ENCODE measurements around the gene SLIT1. TPM values are rescaled to one million over a fixed set of nuclear protein-coding genes. Genes with fewer than 3 reads are reported as not detected.

SLIT1 gene
- polyA plus RNA-seq, 1 donor from 2014 or later: 9.5 TPM

DNA sequence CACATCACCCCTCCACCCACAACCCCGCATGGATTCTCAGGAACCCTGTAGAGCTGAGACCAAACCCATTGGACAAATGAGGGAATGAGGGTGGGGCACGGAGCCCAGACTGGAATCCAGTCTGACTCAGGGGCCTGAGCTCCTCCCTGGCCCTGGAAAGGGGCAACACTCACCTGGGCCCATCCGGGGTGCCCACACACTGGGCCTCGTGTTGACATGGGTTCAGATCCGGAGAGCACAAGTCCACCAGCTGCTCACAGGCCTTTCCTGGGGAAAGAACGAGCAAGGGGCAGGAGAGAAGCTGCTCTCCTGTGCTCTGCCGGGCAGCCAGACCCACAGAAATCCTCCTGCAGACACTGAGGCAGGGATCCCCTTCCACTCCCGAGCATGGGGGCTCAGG lies 172.2 kb downstream of the SLIT1 start:
- no peak overlapping the region for H3K9ac ChIP-seq (ENCODE audit: low read length)
- H3K9me3 ChIP-seq (ENCODE audit: low read length): no peaks in the 10 kb centered on the region
- H3K9me2 ChIP-seq (ENCODE audit: insufficient read depth, low read length): no peaks in the 10 kb centered on the region
- no peaks in the 10 kb centered on the region for H3K27me3 ChIP-seq (ENCODE audit: insufficient read depth, low read depth, low read length)
- no peaks in the 10 kb centered on the region for H3K36me3 ChIP-seq (ENCODE audit: insufficient read depth, low read length)
- TF ChIP-seq EP300 (conservative IDR thresholded peaks at IDR 0.05; ENCODE audit: poor library complexity, severe bottlenecking): no peak
- H4K20me1 ChIP-seq (ENCODE audit: insufficient read depth): no peaks in the 10 kb centered on the region
- no peaks in the 10 kb centered on the region for H3F3A ChIP-seq (ENCODE audit: insufficient read depth, low read length, poor library complexity, severe bottlenecking)
- no peaks in the 10 kb centered on the region for H3K79me2 ChIP-seq (replicated peaks; ENCODE audit: insufficient read depth, low read length)
- no peak overlapping the region for H3K4me3 ChIP-seq (ENCODE audit: low read length)
- H3K4me2 ChIP-seq (ENCODE audit: low read length): no peak overlapping the region
- no peak overlapping the region for H2AFZ ChIP-seq (ENCODE audit: low read depth, low read length)
- no peak overlapping the region for H3K27ac ChIP-seq (ENCODE audit: low read length)

DNA sequence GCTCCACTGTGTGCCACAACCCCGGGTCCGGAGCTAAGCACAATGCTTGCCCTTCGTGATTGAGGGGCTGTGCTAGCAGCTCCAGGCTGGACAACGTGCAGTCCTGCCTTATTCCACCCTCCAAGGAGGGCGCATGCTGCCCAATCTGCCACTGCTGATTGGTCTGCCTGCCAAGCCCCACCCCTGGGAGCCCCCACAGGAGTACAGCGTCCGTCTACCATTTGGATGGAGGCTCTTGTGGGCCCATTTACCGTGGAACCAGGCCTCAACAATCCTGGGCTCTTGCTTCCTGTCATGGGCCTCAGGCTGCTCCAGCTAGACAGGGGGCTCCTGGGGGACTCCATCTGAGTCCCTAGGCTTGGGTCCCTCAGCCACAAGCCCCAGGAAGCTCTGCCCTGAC lies 173.3 kb downstream of the SLIT1 start:
- H2AFZ ChIP-seq (ENCODE audit: low read depth, low read length): no peak overlapping the region
- no peak for TF ChIP-seq POLR2AphosphoS5 (IDR thresholded peaks at IDR 0.05)
- TF ChIP-seq, protein P1, sequence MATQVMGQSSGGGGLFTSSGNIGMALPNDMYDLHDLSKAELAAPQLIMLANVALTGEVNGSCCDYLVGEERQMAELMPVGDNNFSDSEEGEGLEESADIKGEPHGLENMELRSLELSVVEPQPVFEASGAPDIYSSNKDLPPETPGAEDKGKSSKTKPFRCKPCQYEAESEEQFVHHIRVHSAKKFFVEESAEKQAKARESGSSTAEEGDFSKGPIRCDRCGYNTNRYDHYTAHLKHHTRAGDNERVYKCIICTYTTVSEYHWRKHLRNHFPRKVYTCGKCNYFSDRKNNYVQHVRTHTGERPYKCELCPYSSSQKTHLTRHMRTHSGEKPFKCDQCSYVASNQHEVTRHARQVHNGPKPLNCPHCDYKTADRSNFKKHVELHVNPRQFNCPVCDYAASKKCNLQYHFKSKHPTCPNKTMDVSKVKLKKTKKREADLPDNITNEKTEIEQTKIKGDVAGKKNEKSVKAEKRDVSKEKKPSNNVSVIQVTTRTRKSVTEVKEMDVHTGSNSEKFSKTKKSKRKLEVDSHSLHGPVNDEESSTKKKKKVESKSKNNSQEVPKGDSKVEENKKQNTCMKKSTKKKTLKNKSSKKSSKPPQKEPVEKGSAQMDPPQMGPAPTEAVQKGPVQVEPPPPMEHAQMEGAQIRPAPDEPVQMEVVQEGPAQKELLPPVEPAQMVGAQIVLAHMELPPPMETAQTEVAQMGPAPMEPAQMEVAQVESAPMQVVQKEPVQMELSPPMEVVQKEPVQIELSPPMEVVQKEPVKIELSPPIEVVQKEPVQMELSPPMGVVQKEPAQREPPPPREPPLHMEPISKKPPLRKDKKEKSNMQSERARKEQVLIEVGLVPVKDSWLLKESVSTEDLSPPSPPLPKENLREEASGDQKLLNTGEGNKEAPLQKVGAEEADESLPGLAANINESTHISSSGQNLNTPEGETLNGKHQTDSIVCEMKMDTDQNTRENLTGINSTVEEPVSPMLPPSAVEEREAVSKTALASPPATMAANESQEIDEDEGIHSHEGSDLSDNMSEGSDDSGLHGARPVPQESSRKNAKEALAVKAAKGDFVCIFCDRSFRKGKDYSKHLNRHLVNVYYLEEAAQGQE (IDR thresholded peaks at IDR 0.05; ENCODE audit: borderline replicate concordance): no peak
- TF ChIP-seq RAD21 (conservative IDR thresholded peaks at IDR 0.05): no peak
- TF ChIP-seq EP300 (conservative IDR thresholded peaks at IDR 0.05; ENCODE audit: poor library complexity, severe bottlenecking): no peak
- TF ChIP-seq, protein P2, sequence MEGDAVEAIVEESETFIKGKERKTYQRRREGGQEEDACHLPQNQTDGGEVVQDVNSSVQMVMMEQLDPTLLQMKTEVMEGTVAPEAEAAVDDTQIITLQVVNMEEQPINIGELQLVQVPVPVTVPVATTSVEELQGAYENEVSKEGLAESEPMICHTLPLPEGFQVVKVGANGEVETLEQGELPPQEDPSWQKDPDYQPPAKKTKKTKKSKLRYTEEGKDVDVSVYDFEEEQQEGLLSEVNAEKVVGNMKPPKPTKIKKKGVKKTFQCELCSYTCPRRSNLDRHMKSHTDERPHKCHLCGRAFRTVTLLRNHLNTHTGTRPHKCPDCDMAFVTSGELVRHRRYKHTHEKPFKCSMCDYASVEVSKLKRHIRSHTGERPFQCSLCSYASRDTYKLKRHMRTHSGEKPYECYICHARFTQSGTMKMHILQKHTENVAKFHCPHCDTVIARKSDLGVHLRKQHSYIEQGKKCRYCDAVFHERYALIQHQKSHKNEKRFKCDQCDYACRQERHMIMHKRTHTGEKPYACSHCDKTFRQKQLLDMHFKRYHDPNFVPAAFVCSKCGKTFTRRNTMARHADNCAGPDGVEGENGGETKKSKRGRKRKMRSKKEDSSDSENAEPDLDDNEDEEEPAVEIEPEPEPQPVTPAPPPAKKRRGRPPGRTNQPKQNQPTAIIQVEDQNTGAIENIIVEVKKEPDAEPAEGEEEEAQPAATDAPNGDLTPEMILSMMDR (IDR thresholded peaks at IDR 0.05; ENCODE audit: poor library complexity, severe bottlenecking): no peak
- TF ChIP-seq TAF1 (IDR thresholded peaks at IDR 0.05; ENCODE audit: low read depth): no peak
- TF ChIP-seq EZH2 (IDR thresholded peaks at IDR 0.05; ENCODE audit: borderline replicate concordance, insufficient read depth, low read length, poor library complexity, severe bottlenecking): no peak
- no peak for TF ChIP-seq SMC3 (conservative IDR thresholded peaks at IDR 0.05; ENCODE audit: poor library complexity)
- TF ChIP-seq MXI1 (conservative IDR thresholded peaks at IDR 0.05; ENCODE audit: poor library complexity, severe bottlenecking): no peak
- no peaks in the 10 kb centered on the region for H3K36me3 ChIP-seq (ENCODE audit: insufficient read depth, low read length)
- no peaks in the 10 kb centered on the region for H3K9me2 ChIP-seq (ENCODE audit: insufficient read depth, low read length)
- H3K4me2 ChIP-seq (ENCODE audit: low read length): no peak overlapping the region
- no peaks in the 10 kb centered on the region for H3F3A ChIP-seq (ENCODE audit: insufficient read depth, low read length, poor library complexity, severe bottlenecking)
- no peak overlapping the region for H3K9ac ChIP-seq (ENCODE audit: low read length)
- H4K20me1 ChIP-seq (ENCODE audit: insufficient read depth): no peaks in the 10 kb centered on the region
- no peak overlapping the region for H3K4me3 ChIP-seq (ENCODE audit: low read length)
- H3K27ac ChIP-seq (ENCODE audit: low read length): no peak overlapping the region
- H3K79me2 ChIP-seq (replicated peaks; ENCODE audit: insufficient read depth, low read length): no peaks in the 10 kb centered on the region
- no peaks in the 10 kb centered on the region for H3K27me3 ChIP-seq (ENCODE audit: insufficient read depth, low read depth, low read length)
- H3K9me3 ChIP-seq (ENCODE audit: low read length): no peaks in the 10 kb centered on the region

DNA sequence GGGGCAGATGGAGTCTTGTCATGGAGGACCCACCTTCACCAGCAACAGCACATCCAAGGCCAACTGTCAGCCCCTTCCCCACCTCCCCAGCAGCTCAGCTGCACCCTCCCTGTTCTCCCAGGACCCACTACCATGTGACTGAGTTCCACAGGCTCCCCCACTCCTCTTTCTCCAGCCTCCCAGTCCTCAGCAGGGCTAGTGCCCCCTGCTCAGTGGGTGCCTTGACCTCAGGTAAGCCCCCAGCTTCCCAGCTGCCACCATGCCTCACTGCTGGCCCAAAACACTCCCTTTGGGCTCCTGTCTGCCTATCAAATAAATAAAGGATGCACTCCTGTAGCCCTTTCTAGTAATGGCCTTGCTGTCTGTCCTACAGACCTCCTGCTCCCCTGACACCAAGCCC lies 174.4 kb downstream of the SLIT1 start:
- H3K4me3 ChIP-seq (ENCODE audit: low read length): no peak overlapping the region
- no peaks in the 10 kb centered on the region for H3K9me2 ChIP-seq (ENCODE audit: insufficient read depth, low read length)
- no peaks in the 10 kb centered on the region for H3K36me3 ChIP-seq (ENCODE audit: insufficient read depth, low read length)
- no peaks in the 10 kb centered on the region for H3K79me2 ChIP-seq (replicated peaks; ENCODE audit: insufficient read depth, low read length)
- H3K9me3 ChIP-seq (ENCODE audit: low read length): no peaks in the 10 kb centered on the region
- H3F3A ChIP-seq (ENCODE audit: insufficient read depth, low read length, poor library complexity, severe bottlenecking): no peaks in the 10 kb centered on the region
- H3K27me3 ChIP-seq (ENCODE audit: insufficient read depth, low read depth, low read length): no peaks in the 10 kb centered on the region
- no peak overlapping the region for H2AFZ ChIP-seq (ENCODE audit: low read depth, low read length)
- H3K27ac ChIP-seq (ENCODE audit: low read length): no peak overlapping the region
- H4K20me1 ChIP-seq (ENCODE audit: insufficient read depth): no peaks in the 10 kb centered on the region
- no peak overlapping the region for H3K9ac ChIP-seq (ENCODE audit: low read length)
- no peak overlapping the region for H3K4me2 ChIP-seq (ENCODE audit: low read length)
- TF ChIP-seq SMC3 (conservative IDR thresholded peaks at IDR 0.05; ENCODE audit: poor library complexity) (no peak), EZH2 (IDR thresholded peaks at IDR 0.05; ENCODE audit: borderline replicate concordance, insufficient read depth, low read length, poor library complexity, severe bottlenecking) (no peak), MXI1 (conservative IDR thresholded peaks at IDR 0.05; ENCODE audit: poor library complexity, severe bottlenecking) (no peak), TAF1 (IDR thresholded peaks at IDR 0.05; ENCODE audit: low read depth) (no peak), EP300 (conservative IDR thresholded peaks at IDR 0.05; ENCODE audit: poor library complexity, severe bottlenecking) (no peak), POLR2AphosphoS5 (IDR thresholded peaks at IDR 0.05) (no peak), RAD21 (conservative IDR thresholded peaks at IDR 0.05) (no peak)
- TF ChIP-seq, protein P1 (IDR thresholded peaks at IDR 0.05; ENCODE audit: borderline replicate concordance): no peak
- TF ChIP-seq, protein P2 (IDR thresholded peaks at IDR 0.05; ENCODE audit: poor library complexity, severe bottlenecking): no peak

Data from neural cell (in vitro differentiated cells).